ENCODE results near the gene SAMD3.

SAMD3 gene

GRCh38 chr6:130122243-130122642 is 100.5 kb downstream of the SAMD3 start:
- TF ChIP-seq CTCF (IDR thresholded peaks at IDR 0.05): no peak

- no peak for TF ChIP-seq CTCF (IDR thresholded peaks at IDR 0.05)
Measured at GRCh38 chr6:130120731-130121130, 102.0 kb downstream of the SAMD3 start.

- TF ChIP-seq CTCF (IDR thresholded peaks at IDR 0.05): no peak
Measured at GRCh38 chr6:130119211-130119610, 103.5 kb downstream of the SAMD3 start.

- TF ChIP-seq CTCF (IDR thresholded peaks at IDR 0.05): no peak
Measured at GRCh38 chr6:130118236-130118635, 104.5 kb downstream of the SAMD3 start.

GRCh38 chr6:130116273-130116672 is 106.5 kb downstream of the SAMD3 start:
- no peak for TF ChIP-seq CTCF (IDR thresholded peaks at IDR 0.05)

GRCh38 chr6:130115036-130115435 is 107.7 kb downstream of the SAMD3 start:
- TF ChIP-seq CTCF (IDR thresholded peaks at IDR 0.05): no peak

GRCh38 chr6:130113201-130113710 is 109.5 kb downstream of the SAMD3 start:
- TF ChIP-seq CTCF (IDR thresholded peaks at IDR 0.05): no peak

- TF ChIP-seq CTCF (IDR thresholded peaks at IDR 0.05): no peak
Measured at GRCh38 chr6:130111031-130111430, 111.7 kb downstream of the SAMD3 start.
